Right lobe of liver (tissue), 4 donors: Measurements from ENCODE around the gene PACRG.

Experiments
- POLR2A ChIP-seq: fragments of 450-650 bp; IDR thresholded peaks from one replicate; pipeline ENCODE4 v1.6.1; 2017; ENCODE audit warnings: antibody characterized with exemption, mild to moderate bottlenecking
- TF ChIP-seq, protein P1 (sequence below), 4 donors: fragments of 200-600 bp in 3 of 4; fragments of 450-650 bp in 1 of 4; IDR thresholded peaks; one replicate each; pipeline versions ENCODE4 v1.5.1 to v1.8.0; 2016 to 2022; ENCODE audit warnings: antibody characterized with exemption in 4 of 4, mild to moderate bottlenecking in 2 of 4
- donor health status: DM: no; HTN: no; CAD: no.
- donor health status: DM: no; HTN: no; CAD: no.
- donor health status: DM: no; HTN: yes; CAD: no.

DNA sequence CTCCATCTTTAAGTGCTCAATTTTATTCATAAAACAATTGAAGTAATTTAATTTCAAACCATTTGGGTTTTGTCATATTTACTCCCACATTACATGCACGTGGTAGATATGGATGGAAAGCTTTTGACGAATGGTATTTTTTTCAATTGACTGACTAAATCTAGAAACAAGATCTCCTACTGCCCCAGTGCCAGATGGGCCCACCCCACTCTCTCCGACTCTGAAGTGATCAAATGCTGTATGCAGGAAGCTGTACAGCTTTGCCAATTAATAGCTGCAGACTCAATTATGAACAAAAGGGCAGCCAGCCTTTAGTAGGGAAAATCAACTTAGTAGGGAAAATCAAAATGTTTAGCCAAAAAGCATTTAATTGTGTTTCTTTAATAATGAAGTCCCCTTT is 46.2 kb downstream of the PACRG start:
- TF ChIP-seq, protein P1, sequence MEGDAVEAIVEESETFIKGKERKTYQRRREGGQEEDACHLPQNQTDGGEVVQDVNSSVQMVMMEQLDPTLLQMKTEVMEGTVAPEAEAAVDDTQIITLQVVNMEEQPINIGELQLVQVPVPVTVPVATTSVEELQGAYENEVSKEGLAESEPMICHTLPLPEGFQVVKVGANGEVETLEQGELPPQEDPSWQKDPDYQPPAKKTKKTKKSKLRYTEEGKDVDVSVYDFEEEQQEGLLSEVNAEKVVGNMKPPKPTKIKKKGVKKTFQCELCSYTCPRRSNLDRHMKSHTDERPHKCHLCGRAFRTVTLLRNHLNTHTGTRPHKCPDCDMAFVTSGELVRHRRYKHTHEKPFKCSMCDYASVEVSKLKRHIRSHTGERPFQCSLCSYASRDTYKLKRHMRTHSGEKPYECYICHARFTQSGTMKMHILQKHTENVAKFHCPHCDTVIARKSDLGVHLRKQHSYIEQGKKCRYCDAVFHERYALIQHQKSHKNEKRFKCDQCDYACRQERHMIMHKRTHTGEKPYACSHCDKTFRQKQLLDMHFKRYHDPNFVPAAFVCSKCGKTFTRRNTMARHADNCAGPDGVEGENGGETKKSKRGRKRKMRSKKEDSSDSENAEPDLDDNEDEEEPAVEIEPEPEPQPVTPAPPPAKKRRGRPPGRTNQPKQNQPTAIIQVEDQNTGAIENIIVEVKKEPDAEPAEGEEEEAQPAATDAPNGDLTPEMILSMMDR (IDR thresholded peaks at IDR 0.05): no peak
- no peak for TF ChIP-seq POLR2A
